Activated T-helper 17 cell treated with anti-CD3 and anti-CD28 coated beads, Interleukin-2, amount 50 U/mL, for 72 hours (primary cell): Measurements from ENCODE around the gene TSSC4. TPM values are rescaled to one million over a fixed set of nuclear protein-coding genes. Genes with fewer than 3 reads are reported as not detected.
"Not testable (repeated sequence)": the region's sequence is repeated elsewhere in the genome, so short reads cannot be mapped to it uniquely, and the experiment has no call there.

ENCODE experiments used
- ATAC-seq: fragments of 150-1000 bp; cut with Tn5 transposase; replicated peaks from 2 replicates; pipeline ENCODE4 v1.10.0; 2021; ENCODE audit warnings: mild to moderate bottlenecking, moderate library complexity
- H3K27ac Mint-ChIP-seq: one replicate; pipeline ENCODE4 v1.8.0; 2022; ENCODE audit warnings: mixed read lengths
- H3K27me3 Mint-ChIP-seq: one replicate; pipeline ENCODE4 v1.8.0; 2022; ENCODE audit warnings: mixed read lengths
- H3K36me3 Mint-ChIP-seq: one replicate; pipeline ENCODE4 v1.8.0; 2022; ENCODE audit warnings: low read depth, mild to moderate bottlenecking, mixed read lengths
- H3K4me1 Mint-ChIP-seq: one replicate; pipeline ENCODE4 v1.8.0; 2022; ENCODE audit warnings: mixed read lengths
- H3K4me3 Mint-ChIP-seq: one replicate; pipeline ENCODE4 v1.8.0; 2022; ENCODE audit warnings: mild to moderate bottlenecking, mixed read lengths
- H3K9me3 Mint-ChIP-seq: one replicate; pipeline ENCODE4 v1.8.0; 2022; ENCODE audit warnings: mixed read lengths
- total RNA-seq, 2 donors: library from RNA; stranded (reverse); gene quantifications; one replicate each; pipeline ENCODE4 v1.2.3, GENCODE V29; 2022

The TSSC4 gene
- 10 to 100 TPM; 19.7 to 58.7 TPM for total RNA-seq

DNA sequence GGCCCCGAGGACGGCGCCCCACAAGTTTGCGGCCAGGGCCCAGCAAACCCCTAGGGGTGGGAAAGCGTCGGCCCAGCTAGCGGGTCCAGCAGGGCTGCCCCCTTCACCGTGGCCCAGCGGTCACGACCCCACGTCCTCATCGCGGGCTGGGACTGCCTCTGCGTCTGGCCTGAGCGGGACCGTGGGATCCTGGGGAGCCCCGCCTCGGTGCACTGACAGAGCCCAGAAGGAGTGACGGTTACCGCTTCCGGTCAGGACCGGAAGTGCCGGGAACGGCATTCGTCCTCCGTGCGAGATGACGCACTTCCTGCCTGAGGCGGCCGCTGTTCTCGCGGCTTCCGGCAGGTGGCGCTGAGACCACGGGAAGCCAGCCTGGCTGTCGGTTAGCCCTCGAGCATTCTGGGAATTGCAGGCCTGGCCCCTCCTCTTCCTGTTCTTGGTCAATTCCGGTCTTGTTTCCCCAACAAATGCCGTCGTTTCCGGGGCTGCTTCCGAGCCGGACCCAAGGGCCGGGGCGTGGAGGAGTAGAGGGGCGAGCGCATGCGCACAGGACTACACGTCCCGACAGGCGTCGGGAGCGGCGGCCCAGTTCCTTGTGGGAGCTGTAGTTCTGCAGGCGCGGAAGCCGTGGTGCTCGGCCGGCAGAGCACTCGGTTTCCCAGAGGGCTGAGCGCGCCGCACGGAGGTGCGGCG, at the start of gene TSSC4:
Gene TSSC4 (plus strand): TSS at position 682 of the 693 bp plus-strand sequence. CDS start 1,884 bp downstream, outside the sequence.
- Mint-ChIP-seq H3K27ac (peak within 1 kb of the TSS; percentile 91), H3K27me3 (no peaks in the 10 kb centered on the region), H3K4me1 (no peaks in the 10 kb centered on the region), H3K36me3 (peaks cover 31% of the 10 kb centered on the region), H3K9me3 (no peaks in the 10 kb centered on the region), H3K4me3 (peak within 1 kb of the TSS; percentile 82)
- peak; percentile 89 for ATAC-seq

DNA sequence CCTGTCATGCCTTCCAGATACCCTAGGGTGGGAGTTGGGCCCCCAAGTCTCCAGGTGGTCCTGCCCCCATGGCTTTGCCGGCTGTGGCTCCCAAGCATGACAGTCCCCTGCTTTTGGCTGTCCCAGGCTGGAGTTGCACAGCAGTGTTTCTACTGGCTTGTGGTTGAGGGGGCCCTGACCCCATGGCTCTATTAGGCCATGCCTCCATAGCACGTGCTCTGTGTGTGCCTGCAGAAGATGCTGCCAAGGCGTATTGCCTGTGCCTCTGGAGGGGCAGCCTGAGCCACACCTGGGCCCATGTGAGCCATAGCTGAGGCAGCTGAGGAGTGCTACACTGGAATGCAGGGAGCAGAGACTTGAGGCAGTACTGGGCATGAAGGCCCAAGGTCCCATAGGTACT, 48.8 kb upstream of the TSSC4 start:
- no peak overlapping the region for H3K4me3 Mint-ChIP-seq

DNA sequence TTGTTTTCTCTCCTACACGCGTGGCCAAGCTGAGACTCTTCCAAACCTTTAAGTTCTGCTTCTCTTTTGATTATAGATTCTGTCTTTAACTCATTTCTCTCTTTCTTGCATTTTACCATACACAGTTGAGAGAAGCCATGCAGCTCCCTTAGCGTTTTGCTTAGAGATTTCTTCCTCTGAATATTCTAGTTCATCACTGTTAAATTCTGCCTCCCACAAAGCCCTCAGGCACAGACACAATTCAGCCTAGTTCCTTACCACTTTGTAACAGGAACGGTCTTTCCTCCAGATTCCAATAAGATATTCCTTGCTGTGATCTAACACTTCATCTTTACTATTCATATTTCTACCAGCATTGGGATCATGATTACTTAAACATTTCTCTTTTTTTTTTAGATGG, 48.1 kb upstream of the TSSC4 start:
- Mint-ChIP-seq H3K27me3 (no peaks in the 10 kb centered on the region), H3K27ac (no peak overlapping the region), H3K36me3 (no peaks in the 10 kb centered on the region), H3K4me3 (no peak overlapping the region), H3K4me1 (no peaks in the 10 kb centered on the region), H3K9me3 (peaks cover 4% of the 10 kb centered on the region)
- no peak for ATAC-seq

More for the DNA sequence above, 48.8 kb upstream of the TSSC4 start:
- no peak for ATAC-seq
- Mint-ChIP-seq H3K27me3 (no peaks in the 10 kb centered on the region), H3K27ac (no peak overlapping the region), H3K36me3 (no peaks in the 10 kb centered on the region), H3K4me1 (no peaks in the 10 kb centered on the region), H3K9me3 (peaks cover 4% of the 10 kb centered on the region)

DNA sequence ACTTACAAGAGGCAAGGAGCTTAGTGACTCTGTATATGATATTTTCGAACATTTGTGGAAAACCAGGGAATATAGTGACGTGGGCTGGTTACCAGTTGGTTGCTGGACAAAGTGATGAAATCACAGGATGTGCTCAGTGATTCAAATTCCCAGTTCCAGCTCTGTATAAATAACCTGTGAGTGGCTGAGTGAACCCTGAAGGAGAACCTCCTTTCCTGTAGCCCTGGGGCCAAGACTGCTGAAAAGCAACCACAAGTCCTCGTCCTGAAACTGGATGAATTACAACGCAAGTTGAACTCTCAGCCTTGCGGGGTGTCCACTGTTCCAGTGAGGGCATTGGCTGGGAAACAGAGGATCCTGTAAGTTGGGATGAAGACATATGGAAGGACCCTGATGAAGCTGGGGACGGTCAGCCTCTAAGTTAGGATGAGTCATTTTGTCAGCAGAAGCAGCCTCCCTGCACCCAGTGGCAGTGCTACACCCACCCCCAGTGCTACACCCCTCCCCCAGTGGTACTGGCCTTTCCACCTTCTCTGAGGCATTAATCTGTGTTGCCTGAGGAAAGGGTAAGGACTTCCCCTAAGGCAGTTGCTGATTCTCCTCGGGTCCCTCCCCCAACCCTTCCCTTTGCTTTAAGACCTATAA, 45.4 kb upstream of the TSSC4 start:
- Mint-ChIP-seq H3K27ac (no peak overlapping the region), H3K36me3 (no peaks in the 10 kb centered on the region), H3K4me3 (no peak overlapping the region), H3K27me3 (no peaks in the 10 kb centered on the region), H3K4me1 (no peaks in the 10 kb centered on the region), H3K9me3 (no peaks in the 10 kb centered on the region)
- no peak for ATAC-seq

DNA sequence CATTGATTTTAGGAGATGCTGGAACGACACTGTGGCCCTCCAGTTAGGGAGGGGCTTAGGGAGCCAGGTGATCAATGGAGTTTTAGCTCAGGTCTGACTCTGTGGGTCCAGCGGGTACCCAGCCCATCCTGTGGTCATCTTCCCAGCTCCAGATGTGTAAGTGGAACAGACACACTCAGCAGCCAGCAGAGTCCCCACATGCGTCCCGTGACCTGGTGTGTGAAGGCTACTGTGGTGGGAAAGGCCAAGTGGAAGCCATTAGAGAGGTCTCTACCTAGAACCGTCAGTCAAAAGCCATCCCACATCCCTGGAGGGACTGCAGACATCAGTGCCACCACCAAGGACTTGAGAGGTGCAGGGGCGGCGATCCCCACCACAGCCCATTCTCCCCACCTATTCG, 43.3 kb upstream of the TSSC4 start:
- H3K9me3 Mint-ChIP-seq, result no peaks in the 10 kb centered on the region
- ATAC-seq, result no peak
- no peak overlapping the region for H3K4me3 Mint-ChIP-seq
- no peaks in the 10 kb centered on the region for H3K27me3 Mint-ChIP-seq
- H3K4me1 Mint-ChIP-seq, result peaks cover 4% of the 10 kb centered on the region
- H3K36me3 Mint-ChIP-seq, result no peaks in the 10 kb centered on the region
- no peak overlapping the region for H3K27ac Mint-ChIP-seq

DNA sequence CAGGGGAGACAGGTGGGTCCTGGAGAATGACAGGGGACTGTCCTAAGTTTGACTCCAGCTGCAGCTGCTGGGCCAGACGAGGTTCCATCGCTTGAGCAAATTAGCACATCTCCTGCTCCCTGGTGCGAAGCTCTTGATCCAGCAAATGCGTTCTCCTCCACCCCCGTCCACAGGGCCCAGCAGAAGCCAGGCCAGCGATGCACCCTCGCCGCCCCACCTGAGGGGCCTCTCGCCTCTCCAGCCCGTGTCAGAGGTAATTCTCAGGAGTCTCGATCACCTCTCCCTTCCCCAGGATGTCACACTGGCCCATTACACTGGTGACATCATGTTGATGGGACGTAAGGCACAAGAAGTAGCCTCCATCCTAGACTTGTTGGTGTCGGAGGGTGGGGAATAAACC, 42.9 kb upstream of the TSSC4 start:
- not testable (repeated sequence) for H3K9me3 Mint-ChIP-seq, H3K27ac Mint-ChIP-seq, ATAC-seq

DNA sequence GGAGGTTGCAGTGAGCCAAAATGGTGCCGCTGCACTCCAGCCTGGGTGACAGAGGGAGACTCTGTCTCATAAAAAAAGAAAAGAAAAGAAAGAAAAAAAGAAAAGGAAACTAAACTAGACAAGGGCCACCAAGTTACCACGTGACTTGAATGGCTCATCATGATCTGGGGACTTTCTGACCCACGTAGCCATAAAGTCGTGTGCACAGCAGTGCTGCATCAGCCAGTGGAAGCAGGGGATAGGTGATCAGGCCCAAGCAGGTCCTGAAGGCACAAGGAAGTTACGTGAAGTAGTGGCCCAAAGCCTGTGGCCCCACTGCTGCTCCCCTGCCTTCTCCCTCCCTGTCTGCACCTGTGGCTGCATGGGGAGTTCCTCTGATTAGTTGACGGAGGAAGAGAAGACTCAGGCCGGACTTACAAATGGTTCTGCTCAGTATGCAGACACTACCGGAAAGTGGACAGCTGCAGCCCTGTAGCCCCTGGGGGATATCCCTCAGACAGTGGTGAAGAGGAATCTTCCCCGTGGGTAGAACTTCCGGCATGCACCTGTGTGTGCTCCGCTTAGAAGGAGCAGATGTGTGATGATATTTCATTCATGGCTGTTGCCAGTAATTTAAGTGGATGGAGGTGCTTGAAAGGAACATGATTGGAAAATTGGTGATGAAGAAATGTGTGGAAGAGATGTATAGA, 41.7 kb upstream of the TSSC4 start:
- H3K4me1 Mint-ChIP-seq, result peaks cover 7% of the 10 kb centered on the region
- no peaks in the 10 kb centered on the region for H3K36me3 Mint-ChIP-seq
- H3K27me3 Mint-ChIP-seq, result no peaks in the 10 kb centered on the region
- ATAC-seq, result no peak
- H3K4me3 Mint-ChIP-seq, result no peak overlapping the region
- no peak overlapping the region for H3K27ac Mint-ChIP-seq
- H3K9me3 Mint-ChIP-seq, result no peaks in the 10 kb centered on the region

More for the DNA sequence above, 42.9 kb upstream of the TSSC4 start:
- H3K36me3 Mint-ChIP-seq, H3K4me1 Mint-ChIP-seq, H3K27me3 Mint-ChIP-seq, H3K4me3 Mint-ChIP-seq: not testable (repeated sequence)

DNA sequence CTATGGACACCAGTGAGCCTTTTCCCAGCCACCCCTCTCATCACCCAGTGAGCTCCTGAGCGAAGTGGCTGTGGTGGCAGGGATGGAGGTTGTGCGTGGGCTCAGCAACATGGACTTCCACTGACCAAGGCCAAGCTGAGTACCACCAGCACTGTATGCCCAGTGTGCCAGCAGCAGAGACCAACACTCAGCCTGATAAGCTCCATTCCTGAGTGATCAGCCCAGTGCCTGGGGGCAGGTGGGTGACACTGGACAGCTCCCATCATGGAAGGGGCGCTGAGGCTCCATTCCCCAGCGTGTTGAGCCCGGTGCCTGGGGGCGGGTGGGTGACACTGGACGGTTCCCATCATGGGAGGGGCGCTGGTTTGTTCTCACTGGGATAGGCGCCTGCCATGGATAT, 41.0 kb upstream of the TSSC4 start:
- Mint-ChIP-seq H3K4me1 (peaks cover 7% of the 10 kb centered on the region), H3K9me3 (no peaks in the 10 kb centered on the region), H3K36me3 (no peaks in the 10 kb centered on the region), H3K27me3 (no peaks in the 10 kb centered on the region), H3K27ac (no peak overlapping the region), H3K4me3 (no peak overlapping the region)
- no peak for ATAC-seq

DNA sequence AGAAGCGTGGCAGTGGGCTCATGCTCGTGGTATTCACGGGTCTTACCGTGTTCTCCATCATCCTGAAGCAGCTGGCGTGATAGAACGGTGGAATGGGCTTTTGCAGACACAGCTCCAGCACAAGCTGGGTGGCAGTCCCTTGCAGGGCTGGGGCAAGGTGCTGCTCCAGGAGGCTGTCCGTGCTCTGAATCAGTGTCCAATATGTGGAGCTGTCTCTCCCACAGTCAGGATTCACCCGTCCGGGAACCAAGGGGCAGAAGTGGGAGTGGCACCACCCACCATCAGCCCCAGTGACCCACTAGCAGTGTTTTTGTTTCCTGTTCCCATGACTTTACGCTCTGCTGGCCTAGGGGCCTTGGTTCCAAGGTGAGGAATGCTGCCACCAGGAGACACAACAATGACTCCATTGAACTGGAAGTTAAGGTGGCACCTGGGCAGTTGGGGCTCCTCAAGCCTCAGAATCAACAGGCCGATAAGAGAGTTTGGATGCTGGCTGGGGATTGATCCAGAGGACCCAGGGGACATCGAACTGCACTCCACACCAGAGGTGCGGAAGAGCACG, 40.4 kb upstream of the TSSC4 start:
- ATAC-seq, result no peak

DNA sequence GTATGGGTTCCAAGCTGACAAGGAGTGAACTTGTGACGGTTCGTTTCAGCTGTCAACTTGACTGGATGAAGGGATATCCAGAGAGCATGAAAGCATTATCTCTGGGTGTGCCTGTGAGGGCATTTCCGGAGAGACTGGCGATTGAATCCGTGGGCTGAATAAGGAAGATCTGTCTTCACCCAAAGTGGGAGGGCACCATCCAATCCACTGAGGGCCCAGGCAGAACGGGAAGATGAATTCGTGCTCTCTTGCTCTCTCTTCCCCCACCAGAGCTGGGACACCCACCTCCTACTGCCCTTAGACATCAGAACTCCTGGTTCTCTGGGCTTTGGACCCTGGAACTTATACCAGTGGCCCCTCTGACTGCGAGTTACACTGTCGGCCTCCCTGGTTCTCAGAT, 39.0 kb upstream of the TSSC4 start:
- no peaks in the 10 kb centered on the region for H3K27me3 Mint-ChIP-seq
- no peaks in the 10 kb centered on the region for H3K9me3 Mint-ChIP-seq
- H3K4me1 Mint-ChIP-seq, result peaks cover 7% of the 10 kb centered on the region
- no peak for ATAC-seq
- no peaks in the 10 kb centered on the region for H3K36me3 Mint-ChIP-seq
- H3K4me3 Mint-ChIP-seq, result no peak overlapping the region
- peak overlapping the region; percentile 39 for H3K27ac Mint-ChIP-seq

More for the DNA sequence above, 40.4 kb upstream of the TSSC4 start:
- Mint-ChIP-seq H3K4me3 (no peak overlapping the region), H3K27ac (no peak overlapping the region), H3K4me1 (peaks cover 7% of the 10 kb centered on the region), H3K27me3 (no peaks in the 10 kb centered on the region), H3K36me3 (no peaks in the 10 kb centered on the region), H3K9me3 (no peaks in the 10 kb centered on the region)

DNA sequence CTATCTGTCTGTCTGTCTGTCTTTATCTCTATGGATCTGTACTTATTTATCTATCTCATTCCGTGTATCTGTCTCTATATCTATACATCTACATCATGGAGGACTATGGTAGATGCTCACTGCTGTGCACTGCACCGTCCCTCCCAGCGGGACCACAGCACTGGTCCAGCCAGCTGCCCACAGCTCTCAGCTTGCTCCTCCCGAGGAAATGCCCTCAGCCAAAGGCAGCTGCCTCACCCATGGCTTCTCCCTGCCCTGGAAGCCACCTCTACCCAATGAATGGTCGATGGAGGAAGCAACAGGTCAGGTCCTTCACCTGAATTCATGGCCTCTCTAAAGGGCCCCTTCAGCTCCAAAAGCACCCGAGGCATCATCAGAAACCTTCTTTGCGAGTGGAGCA, 38.1 kb upstream of the TSSC4 start:
- Mint-ChIP-seq H3K36me3 (no peaks in the 10 kb centered on the region), H3K9me3 (no peaks in the 10 kb centered on the region), H3K4me3 (no peak overlapping the region), H3K27me3 (no peaks in the 10 kb centered on the region), H3K4me1 (peaks cover 7% of the 10 kb centered on the region), H3K27ac (peak overlapping the region; percentile 39)
- no peak for ATAC-seq

DNA sequence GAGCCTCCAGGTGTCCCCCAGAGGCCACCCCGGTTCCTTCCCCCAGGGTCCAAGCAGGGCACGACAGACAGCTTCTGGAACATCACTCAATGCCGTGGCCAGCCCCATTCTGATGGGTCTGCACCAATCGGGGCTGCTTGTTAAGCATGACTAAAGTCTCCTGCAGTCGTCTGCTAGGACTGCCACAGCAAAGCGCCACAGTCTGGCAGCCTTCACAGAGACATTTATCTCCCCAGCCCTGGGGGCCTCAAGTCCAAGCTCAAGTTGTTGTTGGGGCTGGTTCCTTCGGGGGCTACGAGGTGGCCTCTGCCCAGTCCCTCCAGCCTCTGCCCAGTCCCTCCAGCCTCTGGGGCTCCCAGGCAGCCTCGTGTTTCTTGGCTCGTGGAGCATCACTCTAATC, 37.4 kb upstream of the TSSC4 start:
- no peaks in the 10 kb centered on the region for H3K36me3 Mint-ChIP-seq
- H3K4me1 Mint-ChIP-seq, result peaks cover 7% of the 10 kb centered on the region
- ATAC-seq, result no peak
- no peaks in the 10 kb centered on the region for H3K27me3 Mint-ChIP-seq
- H3K4me3 Mint-ChIP-seq, result no peak overlapping the region
- H3K27ac Mint-ChIP-seq, result no peak overlapping the region
- H3K9me3 Mint-ChIP-seq, result no peaks in the 10 kb centered on the region

DNA sequence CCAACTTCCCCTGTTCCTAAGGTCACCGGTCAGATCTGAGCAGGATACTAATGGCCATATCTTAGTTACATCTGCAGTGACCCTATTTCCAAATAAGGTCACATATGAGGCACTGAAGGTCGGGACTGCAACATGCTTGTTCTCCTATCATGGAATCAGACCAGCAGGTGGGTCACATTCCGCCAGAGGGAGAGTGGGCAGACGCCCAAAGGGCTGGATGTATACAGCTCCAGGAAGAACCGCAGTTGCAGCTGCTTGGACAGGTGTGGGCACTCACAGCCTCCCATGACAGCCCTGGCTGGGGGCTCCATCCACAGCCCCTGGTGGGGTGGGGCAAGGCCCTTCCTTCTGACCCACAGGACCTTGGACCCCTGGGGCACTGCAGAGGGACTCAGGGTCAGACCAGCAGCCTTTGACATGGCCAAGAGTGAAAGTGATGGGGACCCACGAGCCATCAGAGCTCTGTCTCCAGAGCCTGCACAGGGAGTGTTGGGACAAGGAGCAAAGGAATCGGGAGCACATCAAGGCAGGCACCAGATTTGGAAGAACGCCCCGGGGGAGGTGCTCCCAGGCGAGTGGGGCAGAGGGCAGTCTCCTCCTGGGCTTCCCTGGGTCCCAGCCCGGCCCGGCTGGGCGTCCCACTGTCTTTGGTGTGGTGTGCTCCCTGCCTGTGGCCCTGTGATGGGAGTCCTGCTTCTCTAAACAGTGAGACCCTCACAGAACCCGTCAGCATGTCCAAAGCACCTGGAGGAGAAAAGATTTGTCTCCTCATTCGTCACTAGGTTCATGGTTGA, 36.8 kb upstream of the TSSC4 start:
- H3K27me3 Mint-ChIP-seq, result no peaks in the 10 kb centered on the region
- H3K36me3 Mint-ChIP-seq, result no peaks in the 10 kb centered on the region
- no peak for ATAC-seq
- no peaks in the 10 kb centered on the region for H3K9me3 Mint-ChIP-seq
- peaks cover 7% of the 10 kb centered on the region for H3K4me1 Mint-ChIP-seq
- no peak overlapping the region for H3K4me3 Mint-ChIP-seq
- no peak overlapping the region for H3K27ac Mint-ChIP-seq

DNA sequence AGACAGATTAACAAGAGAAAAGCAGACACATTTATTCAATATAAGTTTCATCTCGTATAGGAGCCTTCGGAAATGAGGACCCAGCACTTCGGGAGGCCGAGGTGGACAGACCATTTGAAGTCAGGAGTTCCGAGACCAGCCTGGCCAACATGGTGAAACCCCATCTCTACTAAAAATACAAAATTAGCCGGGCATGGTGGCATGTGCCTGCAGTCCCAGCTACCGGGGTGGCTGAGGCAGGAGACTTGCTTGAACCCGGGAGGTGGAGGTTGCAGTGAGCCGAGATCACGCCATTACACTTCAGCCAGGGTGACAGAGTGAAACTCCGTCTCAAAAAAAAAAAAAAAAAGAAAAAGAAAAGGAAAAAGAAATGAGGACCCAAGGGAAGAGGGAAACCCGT, 36.2 kb upstream of the TSSC4 start:
- H3K4me3 Mint-ChIP-seq, H3K36me3 Mint-ChIP-seq, ATAC-seq, H3K9me3 Mint-ChIP-seq, H3K27ac Mint-ChIP-seq, H3K27me3 Mint-ChIP-seq, H3K4me1 Mint-ChIP-seq: not testable (repeated sequence)
